DMS53 treated with DMSO at 0.1 percent for 48 hours (cell line): ENCODE measurements around the gene TRIM16.
"Not testable (repeated sequence)": the region's sequence is repeated elsewhere in the genome, so short reads cannot be mapped to it uniquely, and the experiment has no call there.

Source experiments
- DNase-seq: peaks from one replicate; lab custom pipeline; 2025; ENCODE audit not compliant: unreplicated experiment; lab: John Stamatoyannopoulos, UW

The TRIM16 gene

GRCh38 chr17:15619331-15620058 lies 64.6 kb downstream of the TRIM16 start, which contains the start of gene FBXW10B:
FBXW10B (minus strand) TSS chr17:15619704; CDS start chr17:15619512, 192 bp downstream.
- not testable (repeated sequence) for DNase-seq

GRCh38 chr17:15616828-15617227 lies 67.3 kb downstream of the TRIM16 start:
- DNase-seq = peak; percentile 8

GRCh38 chr17:15615850-15616249 lies 68.3 kb downstream of the TRIM16 start:
- DNase-seq = not testable (repeated sequence)

GRCh38 chr17:15613111-15613510 lies 71.0 kb downstream of the TRIM16 start:
- not testable (repeated sequence) for DNase-seq

- DNase-seq = not testable (repeated sequence)
These were observed 91.2 kb downstream of the TRIM16 start for GRCh38 chr17:15592960-15593359.

GRCh38 chr17:15591986-15592385 lies 92.1 kb downstream of the TRIM16 start:
- DNase-seq = not testable (repeated sequence)

GRCh38 chr17:15590844-15591243 lies 93.3 kb downstream of the TRIM16 start:
- DNase-seq = not testable (repeated sequence)

- DNase-seq = not testable (repeated sequence)
These were observed 94.3 kb downstream of the TRIM16 start for GRCh38 chr17:15589544-15590536.

- DNase-seq = not testable (repeated sequence)
These were observed 96.1 kb downstream of the TRIM16 start for GRCh38 chr17:15588017-15588416.

- not testable (repeated sequence) for DNase-seq
These were observed 100.8 kb downstream of the TRIM16 start for GRCh38 chr17:15583313-15583712.

GRCh38 chr17:15581462-15581861 lies 102.6 kb downstream of the TRIM16 start:
- DNase-seq = not testable (repeated sequence)
